Psoas muscle (tissue), 8 donors: ENCODE data around the gene PTPMT1. TPM values are rescaled to one million over a fixed set of nuclear protein-coding genes. Genes with fewer than 3 reads are reported as not detected.
"Not testable (repeated sequence)": the region's sequence is repeated elsewhere in the genome, so short reads cannot be mapped to it uniquely, and the experiment has no call there.

Experiments
- ATAC-seq, 4 donors: fragments of 200-7000 bp; cut with Tn5 transposase; one replicate each; pipeline ENCODE4 v1.9.1; 2020; ENCODE audit warnings: moderate library complexity in 3 of 4, mild to moderate bottlenecking in 2 of 4
- DNase-seq, 2 donors: peaks; one replicate each; pipeline ENCODE4 v3.0.0-alpha.2; 2020
- H3K27ac ChIP-seq: fragments of 200-600 bp; one replicate; pipeline ENCODE4 v1.8.0; 2022
- H3K27me3 ChIP-seq, 3 donors: fragments of 200-600 bp in 1 of 3; one replicate each; pipeline versions ENCODE4 v1.6.1 to v1.8.0; 2013 to 2022; ENCODE audit warnings: low read length in 2 of 3, mild to moderate bottlenecking in 2 of 3, moderate library complexity in 1 of 3; ENCODE audit not compliant: insufficient read depth in 3 of 3
- H3K36me3 ChIP-seq, 2 donors: fragments of 200-600 bp in 1 of 2; one replicate each; pipeline versions ENCODE4 v1.6.1 to v1.8.0; 2013 to 2022; ENCODE audit warnings: low read depth in 1 of 2, mild to moderate bottlenecking in 1 of 2, moderate library complexity in 1 of 2; ENCODE audit not compliant: insufficient read depth in 1 of 2
- H3K4me1 ChIP-seq: fragments of 200-600 bp; one replicate; pipeline ENCODE4 v1.8.0; 2022
- H3K4me3 ChIP-seq: fragments of 200-600 bp; one replicate; pipeline ENCODE4 v1.8.0; 2022; ENCODE audit warnings: mild to moderate bottlenecking
- H3K9me3 ChIP-seq: fragments of 200-600 bp; one replicate; pipeline ENCODE4 v1.8.0; 2022
- CTCF ChIP-seq: fragments of 200-600 bp; IDR thresholded peaks from one replicate; pipeline ENCODE4 v1.8.0; 2022; ENCODE audit warnings: antibody characterized with exemption
- WGBS, 3 donors: extraction: QIAGEN DNeasy Blood & Tissue Kit; methylation state at CpG; one replicate each; pipeline versions ENCODE4 v1.1.6 to v1.1.7; 2013; 5-methylcytosine and 5-hydroxymethylcytosine counted together
- intact Hi-C, 2 donors: fragments of 100-400 bp; cut with DNase I; formaldehyde crosslinking; loops; one replicate each; pipeline versions ENCODE4 v1.11.0 to v1.14.2; 2022
- polyA plus RNA-seq, 3 donors: library from polyadenylated mRNA; stranded (reverse); fragments of 200-250 nt; gene quantifications; one replicate each; pipeline ENCODE4 v1.2.3, GENCODE V29; 2013
- total RNA-seq, 4 donors: library from RNA; stranded (reverse); fragmentation: NEBNext Ultra II Directional in 2 of 4; extraction: Animal tissue kit (Norgen Biotek cat#: 25700) in 2 of 4; gene quantifications; one replicate each; pipeline versions ENCODE4 v1.2.1 to v1.2.4, GENCODE V29; 2021 to 2023
- donor health status: healthy with polysubstance abuse.
- donor health status: DM: no; HTN: no; CAD: no; lungs with moderate emphysema.
- donor health status: Bipolar disorder and iron deficiency.
- donor health status: healthy.
- donor health status: DM: yes; HTN: yes; CAD: no.
- donor health status: DM: no; HTN: no; CAD: no.
- donor health status: DM: no; HTN: no; CAD: no.
- donor health status: DM: yes; HTN: yes; CAD: no.

PTPMT1 gene
- total and polyA plus RNA-seq, 7 donors: 20.9 to 40.3 (median 34.5) TPM

GRCh38 chr11:47536915-47537314 lies 28.5 kb upstream of the PTPMT1 start:
- peaks cover 85% of the 10 kb centered on the region for H3K4me1 ChIP-seq
- no peak overlapping the region for H3K27ac ChIP-seq
- no peak for ATAC-seq
- H3K36me3 ChIP-seq: peaks cover 0 to 7% of the 10 kb centered on the region in 2 donors
- DNase-seq: no peak
- WGBS, 3 donors: 72 to 82% (median 77%) methylated on average over 1 to 3 of the region's 3 CpGs
- H3K4me3 ChIP-seq: no peak overlapping the region
- intact Hi-C loops: no loop called here
- no peaks in the 10 kb centered on the region for H3K9me3 ChIP-seq
- TF ChIP-seq CTCF: no peak
- no peaks in the 10 kb centered on the region for H3K27me3 ChIP-seq

GRCh38 chr11:47538741-47539565 lies 26.4 kb upstream of the PTPMT1 start:
- ATAC-seq: no peak
- no peak for TF ChIP-seq CTCF
- Histone ChIP-seq H3K4me1 (peaks cover 74% of the 10 kb centered on the region), H3K36me3 (peaks cover 0 to 7% of the 10 kb centered on the region in 2 donors), H3K4me3 (no peak overlapping the region), H3K9me3 (no peaks in the 10 kb centered on the region), H3K27ac (peak overlapping the region; percentile 64), H3K27me3 (no peaks in the 10 kb centered on the region)
- WGBS, 3 donors: 75 to 85% (median 85%) methylated on average over 10 of the region's 10 CpGs
- DNase-seq: no peak
- intact Hi-C loops: no loop called here

GRCh38 chr11:47539681-47540039 lies 25.7 kb upstream of the PTPMT1 start:
- H3K4me1 ChIP-seq: peaks cover 74% of the 10 kb centered on the region
- H3K36me3 ChIP-seq: peaks cover 0 to 7% of the 10 kb centered on the region in 2 donors
- peak overlapping the region; percentile 64 for H3K27ac ChIP-seq
- H3K27me3 ChIP-seq: no peaks in the 10 kb centered on the region
- intact Hi-C loops: no loop called here
- H3K9me3 ChIP-seq: no peaks in the 10 kb centered on the region
- 12 to 26% (median 15%) methylated on average over 2 of the region's 2 CpGs for WGBS, 3 donors
- ATAC-seq: no peak
- H3K4me3 ChIP-seq: peak overlapping the region; percentile 9
- TF ChIP-seq CTCF: no peak
- no peak for DNase-seq

- H3K4me1 ChIP-seq: peaks cover 69% of the 10 kb centered on the region
- DNase-seq (no peak), ATAC-seq (no peak)
- H3K4me3 ChIP-seq: no peak overlapping the region
- no peaks in the 10 kb centered on the region for H3K27me3 ChIP-seq
- no peak for TF ChIP-seq CTCF
- H3K36me3 ChIP-seq: no peaks in the 10 kb centered on the region
- no peaks in the 10 kb centered on the region for H3K9me3 ChIP-seq
- 97 to 98% (median 97%) methylated on average over 2 of the region's 2 CpGs for WGBS, 3 donors
- peak overlapping the region; percentile 64 for H3K27ac ChIP-seq
- intact Hi-C loops: no loop called here
Measured at GRCh38 chr11:47541070-47541469, 24.3 kb upstream of the PTPMT1 start.

GRCh38 chr11:47545298-47545697 lies 20.1 kb upstream of the PTPMT1 start:
- H3K27ac ChIP-seq: no peak overlapping the region
- H3K27me3 ChIP-seq: no peaks in the 10 kb centered on the region
- H3K4me1 ChIP-seq: peaks cover 64% of the 10 kb centered on the region
- WGBS, 3 donors: 93 to 96% (median 93%) methylated on average over 6 of the region's 6 CpGs
- intact Hi-C loops: no loop called here
- no peaks in the 10 kb centered on the region for H3K9me3 ChIP-seq
- DNase-seq (no peak), ATAC-seq (no peak)
- H3K4me3 ChIP-seq: no peak overlapping the region
- no peak for TF ChIP-seq CTCF
- no peaks in the 10 kb centered on the region for H3K36me3 ChIP-seq

GRCh38 chr11:47546274-47546673 lies 19.1 kb upstream of the PTPMT1 start:
- not testable (repeated sequence) for DNase-seq, ATAC-seq
- H3K4me1 ChIP-seq: peaks cover 64% of the 10 kb centered on the region

More at GRCh38 chr11:47546274-47546673, 19.1 kb upstream of the PTPMT1 start:
- intact Hi-C loops, H3K36me3 ChIP-seq, H3K27ac ChIP-seq, H3K27me3 ChIP-seq, H3K9me3 ChIP-seq, H3K4me3 ChIP-seq: not testable (repeated sequence)
- WGBS, 3 donors: 94 to 98% (median 95%) methylated on average over 7 of the region's 7 CpGs
